ENCODE results near the gene RAX2. TPM values are rescaled to one million over a fixed set of nuclear protein-coding genes. Genes with fewer than 3 reads are reported as not detected.

RAX2 gene
- polyA plus RNA-seq, 1 of the 3 experiments (the other 2 are of a cell fraction) = not detected

DNA sequence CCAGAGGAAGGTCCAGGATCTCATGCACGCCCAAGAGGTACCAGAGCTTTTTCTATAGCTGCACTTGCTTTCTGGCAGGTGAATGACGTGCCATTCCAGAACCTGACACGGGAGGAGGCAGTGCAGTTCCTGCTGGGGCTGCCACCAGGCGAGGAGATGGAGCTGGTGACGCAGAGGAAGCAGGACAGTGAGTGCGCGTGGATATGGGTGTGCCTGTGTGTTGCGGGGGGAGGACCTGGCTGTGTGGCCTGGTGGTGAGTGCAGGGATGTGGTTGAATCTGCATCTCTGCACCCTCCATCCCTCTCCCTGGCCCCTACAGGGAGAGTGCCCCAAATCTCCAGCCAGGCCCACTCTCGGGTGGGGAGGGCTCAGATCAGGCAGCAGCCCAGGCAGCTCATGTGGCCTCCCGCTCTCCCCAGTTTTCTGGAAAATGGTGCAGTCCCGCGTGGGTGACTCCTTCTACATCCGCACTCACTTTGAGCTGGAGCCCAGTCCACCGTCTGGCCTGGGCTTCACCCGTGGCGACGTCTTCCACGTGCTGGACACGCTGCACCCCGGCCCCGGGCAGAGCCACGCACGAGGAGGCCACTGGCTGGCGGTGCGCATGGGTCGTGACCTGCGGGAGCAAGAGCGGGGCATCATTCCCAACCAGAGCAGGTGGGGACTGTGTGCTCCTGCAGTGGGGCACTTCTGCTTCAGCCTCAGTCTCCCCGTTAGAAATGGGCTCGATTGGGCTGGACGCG is 33.4 kb downstream of the RAX2 start:
- POLR2A ChIA-PET = no interaction called here
- CTCF ChIA-PET = interaction anchor here (1.1 kb wide), 1 partner anchor 15 kb away, joined by 3 read pairs; no protein-coding TSS in a partner anchor
- 82% methylated on average over 29 of the region's 32 CpGs for WGBS (ENCODE audit: low lambda C conversion rate)

More for the DNA sequence above, 33.4 kb downstream of the RAX2 start:
- Histone ChIP-seq H2AFZ (ENCODE audit: low read depth) (no peak overlapping the region), H3K4me3 (ENCODE audit: low read depth in 2 of 2, low read length in 1 of 2) (no peak overlapping the region), H3K36me3 (replicated peaks in 1 of 2; ENCODE audit: control insufficient read depth in 1 of 2, insufficient read depth in 2 of 2, low read length in 1 of 2) (no peaks in the 10 kb centered on the region), H4K20me1 (ENCODE audit: insufficient read depth) (no peaks in the 10 kb centered on the region), H3K9me2 (no peaks in the 10 kb centered on the region), H3K9me3 (no peaks in the 10 kb centered on the region), H3K79me2 (ENCODE audit: insufficient read depth) (no peaks in the 10 kb centered on the region), H3K4me2 (no peak overlapping the region), H3K27me3 (ENCODE audit: insufficient read depth) (peaks cover 31% of the 10 kb centered on the region), H3K9ac (no peak overlapping the region), H3K27ac (ENCODE audit: low read depth in 2 of 2, low read length in 1 of 2) (no peak overlapping the region), H3K4me1 (ENCODE audit: control insufficient read depth in 1 of 2, insufficient read depth in 2 of 2, low read depth in 1 of 2, low read length in 1 of 2) (no peaks in the 10 kb centered on the region), H3F3A (replicated peaks; ENCODE audit: insufficient read depth) (no peaks in the 10 kb centered on the region)
- DNase-seq = no peak
- TF ChIP-seq ELF1 (IDR thresholded peaks at IDR 0.05) = no peak
- no peak for TF ChIP-seq TCF12 (IDR thresholded peaks at IDR 0.05)
- TF ChIP-seq, protein P1, sequence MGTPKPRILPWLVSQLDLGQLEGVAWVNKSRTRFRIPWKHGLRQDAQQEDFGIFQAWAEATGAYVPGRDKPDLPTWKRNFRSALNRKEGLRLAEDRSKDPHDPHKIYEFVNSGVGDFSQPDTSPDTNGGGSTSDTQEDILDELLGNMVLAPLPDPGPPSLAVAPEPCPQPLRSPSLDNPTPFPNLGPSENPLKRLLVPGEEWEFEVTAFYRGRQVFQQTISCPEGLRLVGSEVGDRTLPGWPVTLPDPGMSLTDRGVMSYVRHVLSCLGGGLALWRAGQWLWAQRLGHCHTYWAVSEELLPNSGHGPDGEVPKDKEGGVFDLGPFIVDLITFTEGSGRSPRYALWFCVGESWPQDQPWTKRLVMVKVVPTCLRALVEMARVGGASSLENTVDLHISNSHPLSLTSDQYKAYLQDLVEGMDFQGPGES (IDR thresholded peaks at IDR 0.05; ENCODE audit: low read depth, low read length) = no peak
- TF ChIP-seq RCOR1 (IDR thresholded peaks at IDR 0.05; ENCODE audit: low read length) = no peak
- TF ChIP-seq RXRA (IDR thresholded peaks at IDR 0.05; ENCODE audit: borderline replicate concordance, low read depth) = no peak
- TF ChIP-seq EZH2phosphoT487 (IDR thresholded peaks at IDR 0.05; ENCODE audit: borderline replicate concordance, low read depth) = no peak
- no peak for TF ChIP-seq RAD21 (IDR thresholded peaks at IDR 0.05; ENCODE audit: low read length)
- TF ChIP-seq, protein P2, sequence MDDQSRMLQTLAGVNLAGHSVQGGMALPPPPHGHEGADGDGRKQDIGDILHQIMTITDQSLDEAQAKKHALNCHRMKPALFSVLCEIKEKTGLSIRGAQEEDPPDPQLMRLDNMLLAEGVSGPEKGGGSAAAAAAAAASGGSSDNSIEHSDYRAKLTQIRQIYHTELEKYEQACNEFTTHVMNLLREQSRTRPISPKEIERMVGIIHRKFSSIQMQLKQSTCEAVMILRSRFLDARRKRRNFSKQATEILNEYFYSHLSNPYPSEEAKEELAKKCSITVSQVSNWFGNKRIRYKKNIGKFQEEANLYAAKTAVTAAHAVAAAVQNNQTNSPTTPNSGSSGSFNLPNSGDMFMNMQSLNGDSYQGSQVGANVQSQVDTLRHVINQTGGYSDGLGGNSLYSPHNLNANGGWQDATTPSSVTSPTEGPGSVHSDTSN (IDR thresholded peaks at IDR 0.05) = no peak
- TF ChIP-seq FOSL2 (IDR thresholded peaks at IDR 0.05; ENCODE audit: borderline replicate concordance, low read depth) = no peak
- no peak for TF ChIP-seq YY1 (IDR thresholded peaks at IDR 0.05; ENCODE audit: low read depth)
- no peak for TF ChIP-seq TAF1 (IDR thresholded peaks at IDR 0.05; ENCODE audit: borderline replicate concordance, low read depth, low read length)
- no peak for TF ChIP-seq POLR2AphosphoS5 (IDR thresholded peaks at IDR 0.05; ENCODE audit: low read depth, low read length)
- no peak for TF ChIP-seq ZBTB33 (IDR thresholded peaks at IDR 0.05; ENCODE audit: borderline replicate concordance, low read depth)
- no peak for TF ChIP-seq JUND (IDR thresholded peaks at IDR 0.05)
- TF ChIP-seq MEF2A (IDR thresholded peaks at IDR 0.05; ENCODE audit: borderline replicate concordance, low read depth) = no peak
- no peak for TF ChIP-seq USF1 (IDR thresholded peaks at IDR 0.05; ENCODE audit: borderline replicate concordance, low read depth)
- no peak for TF ChIP-seq FOXJ3 (CRISPR knock-in tag; IDR thresholded peaks at IDR 0.05)
- TF ChIP-seq, protein P3, sequence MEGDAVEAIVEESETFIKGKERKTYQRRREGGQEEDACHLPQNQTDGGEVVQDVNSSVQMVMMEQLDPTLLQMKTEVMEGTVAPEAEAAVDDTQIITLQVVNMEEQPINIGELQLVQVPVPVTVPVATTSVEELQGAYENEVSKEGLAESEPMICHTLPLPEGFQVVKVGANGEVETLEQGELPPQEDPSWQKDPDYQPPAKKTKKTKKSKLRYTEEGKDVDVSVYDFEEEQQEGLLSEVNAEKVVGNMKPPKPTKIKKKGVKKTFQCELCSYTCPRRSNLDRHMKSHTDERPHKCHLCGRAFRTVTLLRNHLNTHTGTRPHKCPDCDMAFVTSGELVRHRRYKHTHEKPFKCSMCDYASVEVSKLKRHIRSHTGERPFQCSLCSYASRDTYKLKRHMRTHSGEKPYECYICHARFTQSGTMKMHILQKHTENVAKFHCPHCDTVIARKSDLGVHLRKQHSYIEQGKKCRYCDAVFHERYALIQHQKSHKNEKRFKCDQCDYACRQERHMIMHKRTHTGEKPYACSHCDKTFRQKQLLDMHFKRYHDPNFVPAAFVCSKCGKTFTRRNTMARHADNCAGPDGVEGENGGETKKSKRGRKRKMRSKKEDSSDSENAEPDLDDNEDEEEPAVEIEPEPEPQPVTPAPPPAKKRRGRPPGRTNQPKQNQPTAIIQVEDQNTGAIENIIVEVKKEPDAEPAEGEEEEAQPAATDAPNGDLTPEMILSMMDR (IDR thresholded peaks at IDR 0.05) = no peak
- TF ChIP-seq TEAD4 (IDR thresholded peaks at IDR 0.05; ENCODE audit: borderline replicate concordance, insufficient read depth) = no peak
